H1 (cell line): ENCODE measurements around the gene PRSS23.

Experiments used
- CEBPB ChIP-seq: IDR thresholded peaks from 2 replicates; pipeline ENCODE4 v1.6.1; 2012; ENCODE audit warnings: low read depth, low read length
- CHD2 ChIP-seq: IDR thresholded peaks from 2 replicates; pipeline ENCODE4 v1.6.1; 2012; ENCODE audit warnings: low read length, improper control_type of control experiment
- CREB1 ChIP-seq: IDR thresholded peaks from 2 replicates; pipeline ENCODE4 v1.6.1; 2012; ENCODE audit warnings: inconsistent platforms
- CTCF ChIP-seq, 3 experiments: IDR thresholded peaks; 1 replicate in 2 of 3; 2 replicates in 1 of 3; pipeline versions ENCODE4 v1.5.1 to v1.6.1; 2011; ENCODE audit warnings: low read length in 3 of 3, mild to moderate bottlenecking in 3 of 3, inconsistent platforms in 2 of 3, low read depth in 1 of 3, moderate library complexity in 1 of 3; ENCODE audit not compliant: insufficient read depth in 1 of 3; ENCODE audit errors: control extremely low read depth in 1 of 3
- POLR2A ChIP-seq, 2 experiments: IDR thresholded peaks; 1 replicate in 1 of 2; 2 replicates in 1 of 2; pipeline ENCODE4 v1.6.1; 2011; ENCODE audit warnings: low read depth in 2 of 2, low read length in 2 of 2, mild to moderate bottlenecking in 2 of 2; ENCODE audit errors: control extremely low read depth in 1 of 2
- POLR2AphosphoS5 ChIP-seq: IDR thresholded peaks from 2 replicates; pipeline ENCODE4 v1.6.1; 2011; ENCODE audit warnings: low read depth, low read length
- USF2 ChIP-seq: IDR thresholded peaks from 2 replicates; pipeline ENCODE4 v1.6.1; 2011; ENCODE audit warnings: low read length, improper control_type of control experiment
- YY1 ChIP-seq: IDR thresholded peaks from 2 replicates; pipeline ENCODE4 v1.6.1; 2011; ENCODE audit warnings: low read depth, mild to moderate bottlenecking, low read length

- no peak for TF ChIP-seq POLR2A (IDR thresholded peaks at IDR 0.05; ENCODE audit: control extremely low read depth in 1 of 2, low read depth in 2 of 2, low read length in 2 of 2)
- TF ChIP-seq CTCF (IDR thresholded peaks at IDR 0.05; ENCODE audit: control extremely low read depth in 1 of 3, insufficient read depth in 1 of 3, low read depth in 1 of 3, low read length in 3 of 3), result no peak
- no peak for TF ChIP-seq USF2
- no peak for TF ChIP-seq POLR2AphosphoS5
- no peak for TF ChIP-seq CREB1
- TF ChIP-seq CHD2, result no peak
- no peak for TF ChIP-seq CEBPB
- TF ChIP-seq YY1, result no peak
Measured at GRCh38 chr11:86785576-86785975, 14.8 kb upstream of the PRSS23 start.
